ENCODE measurements around the gene PNMA8C. TPM values are rescaled to one million over a fixed set of nuclear protein-coding genes. Genes with fewer than 3 reads are reported as not detected.
"Not testable (repeated sequence)": the region's sequence is repeated elsewhere in the genome, so short reads cannot be mapped to it uniquely, and the experiment has no call there.

PNMA8C gene
- total RNA-seq, 2 experiments from 2014 or later, result not detected

- H3K4me1 Mint-ChIP-seq, result no peaks in the 10 kb centered on the region
- peaks cover 19% of the 10 kb centered on the region for H3K27me3 Mint-ChIP-seq
- no peaks in the 10 kb centered on the region for H3K36me3 Mint-ChIP-seq
- peaks cover 7% of the 10 kb centered on the region for H3K9me3 Mint-ChIP-seq
- no peak overlapping the region for H3K27ac Mint-ChIP-seq
- H3K4me3 Mint-ChIP-seq, result no peak overlapping the region
- no peak for DNase-seq
Measured at GRCh38 chr19:46454244-46454643, 25.5 kb upstream of the PNMA8C start.

- no peak for DNase-seq
- Mint-ChIP-seq H3K27me3 (peaks cover 19% of the 10 kb centered on the region), H3K27ac (no peak overlapping the region), H3K9me3 (peaks cover 9% of the 10 kb centered on the region), H3K4me3 (no peak overlapping the region), H3K4me1 (no peaks in the 10 kb centered on the region), H3K36me3 (no peaks in the 10 kb centered on the region)
Measured at GRCh38 chr19:46453661-46454060, 24.9 kb upstream of the PNMA8C start.

GRCh38 chr19:46452186-46452585 lies 23.4 kb upstream of the PNMA8C start:
- Mint-ChIP-seq H3K27me3 (peaks cover 19% of the 10 kb centered on the region), H3K4me3 (no peak overlapping the region), H3K36me3 (no peaks in the 10 kb centered on the region), H3K27ac (no peak overlapping the region), H3K4me1 (no peaks in the 10 kb centered on the region), H3K9me3 (peaks cover 9% of the 10 kb centered on the region)
- DNase-seq, result no peak

- no peaks in the 10 kb centered on the region for H3K36me3 Mint-ChIP-seq
- H3K4me1 Mint-ChIP-seq, result no peaks in the 10 kb centered on the region
- H3K27ac Mint-ChIP-seq, result no peak overlapping the region
- peaks cover 16% of the 10 kb centered on the region for H3K27me3 Mint-ChIP-seq
- no peak for DNase-seq
- H3K4me3 Mint-ChIP-seq, result no peak overlapping the region
- H3K9me3 Mint-ChIP-seq, result peaks cover 9% of the 10 kb centered on the region
Measured at GRCh38 chr19:46451352-46451751, 22.6 kb upstream of the PNMA8C start.

GRCh38 chr19:46450737-46451136 lies 22.0 kb upstream of the PNMA8C start:
- Mint-ChIP-seq H3K27ac (no peak overlapping the region), H3K27me3 (peaks cover 12% of the 10 kb centered on the region), H3K9me3 (peaks cover 9% of the 10 kb centered on the region), H3K4me1 (no peaks in the 10 kb centered on the region), H3K36me3 (no peaks in the 10 kb centered on the region), H3K4me3 (no peak overlapping the region)
- DNase-seq, result no peak

- Mint-ChIP-seq H3K36me3 (no peaks in the 10 kb centered on the region), H3K4me1 (no peaks in the 10 kb centered on the region), H3K27me3 (no peaks in the 10 kb centered on the region), H3K4me3 (no peak overlapping the region), H3K9me3 (peaks cover 9% of the 10 kb centered on the region), H3K27ac (no peak overlapping the region)
- no peak for DNase-seq
Measured at GRCh38 chr19:46449228-46449627, 20.5 kb upstream of the PNMA8C start.

GRCh38 chr19:46448601-46449000 lies 19.9 kb upstream of the PNMA8C start:
- Mint-ChIP-seq H3K36me3 (no peaks in the 10 kb centered on the region), H3K27me3 (no peaks in the 10 kb centered on the region), H3K4me3 (no peak overlapping the region), H3K4me1 (no peaks in the 10 kb centered on the region), H3K27ac (no peak overlapping the region), H3K9me3 (peaks cover 9% of the 10 kb centered on the region)
- DNase-seq, result no peak

- no peaks in the 10 kb centered on the region for H3K36me3 Mint-ChIP-seq
- peaks cover 9% of the 10 kb centered on the region for H3K9me3 Mint-ChIP-seq
- no peaks in the 10 kb centered on the region for H3K27me3 Mint-ChIP-seq
- H3K4me3 Mint-ChIP-seq, result no peak overlapping the region
- H3K27ac Mint-ChIP-seq, result no peak overlapping the region
- H3K4me1 Mint-ChIP-seq, result no peaks in the 10 kb centered on the region
- DNase-seq, result no peak
Measured at GRCh38 chr19:46447824-46448223, 19.1 kb upstream of the PNMA8C start.

GRCh38 chr19:46447006-46447405 lies 18.3 kb upstream of the PNMA8C start:
- Mint-ChIP-seq H3K4me1 (no peaks in the 10 kb centered on the region), H3K4me3 (no peak overlapping the region), H3K36me3 (no peaks in the 10 kb centered on the region), H3K27ac (no peak overlapping the region), H3K27me3 (no peaks in the 10 kb centered on the region), H3K9me3 (peaks cover 9% of the 10 kb centered on the region)
- no peak for DNase-seq

- Mint-ChIP-seq H3K27ac (no peak overlapping the region), H3K4me3 (no peak overlapping the region), H3K9me3 (peaks cover 9% of the 10 kb centered on the region), H3K27me3 (no peaks in the 10 kb centered on the region), H3K36me3 (no peaks in the 10 kb centered on the region), H3K4me1 (no peaks in the 10 kb centered on the region)
- DNase-seq, result no peak
Measured at GRCh38 chr19:46446021-46446420, 17.3 kb upstream of the PNMA8C start.

GRCh38 chr19:46442808-46443450 lies 14.2 kb upstream of the PNMA8C start:
- Mint-ChIP-seq H3K27me3 (no peaks in the 10 kb centered on the region), H3K9me3 (no peaks in the 10 kb centered on the region), H3K4me1 (no peaks in the 10 kb centered on the region), H3K4me3 (no peak overlapping the region), H3K27ac (no peak overlapping the region), H3K36me3 (no peaks in the 10 kb centered on the region)
- no peak for DNase-seq

- H3K27ac Mint-ChIP-seq, result no peak overlapping the region
- no peaks in the 10 kb centered on the region for H3K27me3 Mint-ChIP-seq
- H3K4me1 Mint-ChIP-seq, result no peaks in the 10 kb centered on the region
- no peak for DNase-seq
- no peaks in the 10 kb centered on the region for H3K36me3 Mint-ChIP-seq
- H3K9me3 Mint-ChIP-seq, result no peaks in the 10 kb centered on the region
- no peak overlapping the region for H3K4me3 Mint-ChIP-seq
Measured at GRCh38 chr19:46441866-46442265, 13.1 kb upstream of the PNMA8C start.

GRCh38 chr19:46435689-46436088 lies 7.0 kb upstream of the PNMA8C start:
- H3K4me3 Mint-ChIP-seq, DNase-seq, H3K9me3 Mint-ChIP-seq, H3K4me1 Mint-ChIP-seq, H3K27ac Mint-ChIP-seq, H3K36me3 Mint-ChIP-seq: not testable (repeated sequence)
- peaks cover 41% of the 10 kb centered on the region for H3K27me3 Mint-ChIP-seq

GRCh38 chr19:46435009-46435408 lies 6.3 kb upstream of the PNMA8C start:
- Mint-ChIP-seq H3K4me3 (no peak overlapping the region), H3K27ac (no peak overlapping the region), H3K36me3 (no peaks in the 10 kb centered on the region), H3K9me3 (no peaks in the 10 kb centered on the region), H3K4me1 (no peaks in the 10 kb centered on the region), H3K27me3 (peaks cover 48% of the 10 kb centered on the region)
- no peak for DNase-seq

- H3K27ac Mint-ChIP-seq, H3K36me3 Mint-ChIP-seq, H3K4me3 Mint-ChIP-seq, DNase-seq, H3K9me3 Mint-ChIP-seq, H3K4me1 Mint-ChIP-seq: not testable (repeated sequence)
- H3K27me3 Mint-ChIP-seq, result peaks cover 64% of the 10 kb centered on the region
Measured at GRCh38 chr19:46433470-46433869, 4.7 kb upstream of the PNMA8C start.

GRCh38 chr19:46431824-46432223 lies 3.1 kb upstream of the PNMA8C start:
- Mint-ChIP-seq H3K9me3 (no peaks in the 10 kb centered on the region), H3K36me3 (no peaks in the 10 kb centered on the region), H3K27ac (no peak overlapping the region), H3K27me3 (peaks cover 80% of the 10 kb centered on the region), H3K4me3 (no peak overlapping the region), H3K4me1 (peaks cover 18% of the 10 kb centered on the region)
- DNase-seq, result peak; percentile 22
